Type B pancreatic cell (in vitro differentiated cells): Measurements from ENCODE around the gene TMTC1. TPM values are rescaled to one million over a fixed set of nuclear protein-coding genes. Genes with fewer than 3 reads are reported as not detected.

Experiments
- DNase-seq: peaks from one replicate; pipeline ENCODE4 v3.0.0; 2021; ENCODE audit warnings: mixed read lengths; ENCODE audit not compliant: unreplicated experiment; ENCODE audit errors: extremely low spot score
- H3K27ac Mint-ChIP-seq: 2 replicates; pipeline ENCODE4 v1.8.0; 2021; ENCODE audit warnings: mild to moderate bottlenecking, mixed read lengths
- H3K27me3 Mint-ChIP-seq: 2 replicates; pipeline ENCODE4 v1.8.0; 2021; ENCODE audit warnings: mixed read lengths
- H3K36me3 Mint-ChIP-seq: 2 replicates; pipeline ENCODE4 v1.8.0; 2021; ENCODE audit warnings: mixed read lengths
- H3K4me1 Mint-ChIP-seq: one replicate; pipeline ENCODE4 v1.8.0; 2021; ENCODE audit warnings: mixed read lengths; ENCODE audit not compliant: unreplicated experiment
- H3K4me3 Mint-ChIP-seq: 2 replicates; pipeline ENCODE4 v1.8.0; 2021; ENCODE audit warnings: mild to moderate bottlenecking, mixed read lengths
- H3K9me3 Mint-ChIP-seq: 2 replicates; pipeline ENCODE4 v1.8.0; 2021; ENCODE audit warnings: mixed read lengths
- CTCF ChIP-seq: fragments of 200-600 bp; sonication (generic); conservative IDR thresholded peaks from 2 replicates; pipeline ENCODE4 v1.5.0; 2021; ENCODE audit warnings: antibody characterized with exemption, mild to moderate bottlenecking
- total RNA-seq: library from RNA; stranded (reverse); gene quantifications from 2 replicates; pipeline ENCODE4 v1.2.1, GENCODE V29; 2021; ENCODE audit warnings: low replicate concordance

The TMTC1 gene
- total RNA-seq, 1 donor from 2014 or later: 24.0 TPM

GRCh38 chr12:29691161-29691854, 92.4 kb downstream of the TMTC1 start:
- DNase-seq: no peak
- Mint-ChIP-seq H3K4me3 (peak overlapping the region; percentile 81), H3K9me3 (no peaks in the 10 kb centered on the region), H3K4me1 (peaks cover 10% of the 10 kb centered on the region), H3K27ac (peak overlapping the region; percentile 100), H3K36me3 (peaks cover 17% of the 10 kb centered on the region), H3K27me3 (no peaks in the 10 kb centered on the region)
- TF ChIP-seq CTCF: no peak

- no peak for DNase-seq
- H3K4me3 Mint-ChIP-seq: peak overlapping the region; percentile 81
- TF ChIP-seq CTCF: no peak
- H3K27ac Mint-ChIP-seq: peak overlapping the region; percentile 100
- peaks cover 15% of the 10 kb centered on the region for H3K36me3 Mint-ChIP-seq
- no peaks in the 10 kb centered on the region for H3K27me3 Mint-ChIP-seq
- no peaks in the 10 kb centered on the region for H3K9me3 Mint-ChIP-seq
- H3K4me1 Mint-ChIP-seq: peaks cover 10% of the 10 kb centered on the region
Observed at GRCh38 chr12:29690728-29691127, 93.0 kb downstream of the TMTC1 start.

- Mint-ChIP-seq H3K27me3 (no peaks in the 10 kb centered on the region), H3K36me3 (peaks cover 10% of the 10 kb centered on the region), H3K9me3 (no peaks in the 10 kb centered on the region), H3K4me3 (no peak overlapping the region), H3K4me1 (peaks cover 10% of the 10 kb centered on the region), H3K27ac (no peak overlapping the region)
- TF ChIP-seq CTCF: no peak
- DNase-seq: no peak
Observed at GRCh38 chr12:29688914-29689313, 94.8 kb downstream of the TMTC1 start.

- H3K27ac Mint-ChIP-seq: no peak overlapping the region
- H3K27me3 Mint-ChIP-seq: no peaks in the 10 kb centered on the region
- no peaks in the 10 kb centered on the region for H3K4me1 Mint-ChIP-seq
- H3K9me3 Mint-ChIP-seq: no peaks in the 10 kb centered on the region
- H3K36me3 Mint-ChIP-seq: peaks cover 10% of the 10 kb centered on the region
- no peak for DNase-seq
- TF ChIP-seq CTCF: no peak
- H3K4me3 Mint-ChIP-seq: no peak overlapping the region
Observed at GRCh38 chr12:29682088-29682487, 101.7 kb downstream of the TMTC1 start.

- Mint-ChIP-seq H3K27me3 (no peaks in the 10 kb centered on the region), H3K4me3 (no peak overlapping the region), H3K9me3 (no peaks in the 10 kb centered on the region)
Observed at GRCh38 chr12:29681370-29681769, 102.4 kb downstream of the TMTC1 start.

More at GRCh38 chr12:29681370-29681769, 102.4 kb downstream of the TMTC1 start:
- TF ChIP-seq CTCF: no peak
- no peak for DNase-seq
- Mint-ChIP-seq H3K27ac (no peak overlapping the region), H3K36me3 (peaks cover 10% of the 10 kb centered on the region), H3K4me1 (no peaks in the 10 kb centered on the region)
